K562 (cell line): Measurements from ENCODE around the gene NABP1. TPM values are rescaled to one million over a fixed set of nuclear protein-coding genes. Genes with fewer than 3 reads are reported as not detected.
A peak's percentile ranks its signal among the peaks of the same experiment; 100 is the strongest.

Experiments
- ARID1B ChIP-seq: fragments of 450-650 bp; IDR thresholded peaks from 2 replicates; pipeline ENCODE4 v1.6.1; 2016; ENCODE audit warnings: antibody characterized with exemption, mild to moderate bottlenecking, inconsistent platforms
- FOXM1 ChIP-seq, 2 experiments: fragments of 450-650 bp in 1 of 2; sonication (generic) in 1 of 2; formaldehyde crosslinking in 1 of 2; IDR thresholded peaks; 2 replicates each; pipeline versions ENCODE4 v1.6.1 to v1.9.0; 2017 to 2022; ENCODE audit warnings: low read depth in 2 of 2, mild to moderate bottlenecking in 2 of 2, missing genetic modification reagents in 1 of 2, moderate library complexity in 1 of 2
- KAT2B ChIP-seq: IDR thresholded peaks from one replicate; pipeline ENCODE4 v1.6.1; 2012; ENCODE audit warnings: low read depth, mild to moderate bottlenecking, control low read depth, inconsistent platforms, low read length, moderate library complexity
- L3MBTL2 ChIP-seq: fragments of 450-650 bp; IDR thresholded peaks from 2 replicates; pipeline ENCODE4 v1.6.1; 2016; ENCODE audit warnings: mild to moderate bottlenecking, moderate library complexity
- MEIS2 ChIP-seq: fragments of 450-650 bp; IDR thresholded peaks from 2 replicates; pipeline ENCODE4 v1.6.1; 2014; ENCODE audit warnings: mild to moderate bottlenecking; ENCODE audit not compliant: partially characterized antibody
- NFYB ChIP-seq: IDR thresholded peaks from 2 replicates; pipeline ENCODE4 v1.6.1; 2011; ENCODE audit warnings: mild to moderate bottlenecking, moderate library complexity; ENCODE audit not compliant: insufficient read length; ENCODE audit errors: extremely low read depth
- NR1H2 ChIP-seq: sonication (generic); formaldehyde crosslinking; IDR thresholded peaks from 2 replicates; pipeline ENCODE4 v1.4.0; 2020; ENCODE audit warnings: mild to moderate bottlenecking, missing genetic modification reagents
- POLR2AphosphoS5 ChIP-seq: IDR thresholded peaks from 2 replicates; pipeline ENCODE4 v1.6.1; 2011; ENCODE audit warnings: mild to moderate bottlenecking, low read depth, low read length, moderate library complexity; ENCODE audit not compliant: control insufficient read depth, insufficient read depth
- POLR2H ChIP-seq: IDR thresholded peaks from 2 replicates; pipeline ENCODE4 v1.6.1; 2016; ENCODE audit warnings: missing genetic modification characterization, low read depth, mild to moderate bottlenecking, control low read depth, missing compliant biosample characterization, moderate library complexity
- SMAD1 ChIP-seq: fragments of 150-350 bp; IDR thresholded peaks from 2 replicates; pipeline ENCODE4 v1.6.1; 2014; ENCODE audit warnings: low read length, low read depth; ENCODE audit not compliant: partially characterized antibody
- SNAPC5 ChIP-seq: fragments of 250-450 bp; sonication (Bioruptor Pico); IDR thresholded peaks from 2 replicates; pipeline ENCODE4 v1.8.0; 2021; ENCODE audit warnings: moderate library complexity, mild to moderate bottlenecking, inconsistent platforms
- STAG1 ChIP-seq: sonication (generic); formaldehyde crosslinking; IDR thresholded peaks from 2 replicates; pipeline ENCODE4 v1.5.0; 2020; ENCODE audit warnings: missing genetic modification reagents, borderline replicate concordance
- TGIF2 ChIP-seq: sonication (generic); formaldehyde crosslinking; IDR thresholded peaks from 2 replicates; pipeline ENCODE4 v1.8.1; 2022; ENCODE audit warnings: mild to moderate bottlenecking, missing genetic modification reagents, moderate library complexity
- ZBTB49 ChIP-seq: sonication (generic); formaldehyde crosslinking; IDR thresholded peaks from 2 replicates; pipeline ENCODE4 v1.8.0; 2022; ENCODE audit warnings: missing genetic modification reagents, mild to moderate bottlenecking, borderline replicate concordance
- ZFP1 ChIP-seq: fragments of 450-650 bp; formaldehyde crosslinking; IDR thresholded peaks from 2 replicates; pipeline ENCODE4 v1.4.0; 2020; ENCODE audit warnings: mild to moderate bottlenecking, mixed read lengths
- ZNF197 ChIP-seq: fragments of 200-800 bp; sonication (Bioruptor generic); IDR thresholded peaks from 2 replicates; pipeline ENCODE4 v1.6.1; 2016; ENCODE audit warnings: low read depth, missing genetic modification characterization, missing compliant biosample characterization
- polyA plus RNA-seq, 8 experiments: library from polyadenylated mRNA; depleted of rRNA in 4 of 8; stranded (reverse) in 5 of 8; unstranded in 3 of 8; fragments of >200 nt; fragmentation: Nextera tagmentation in 2 of 8; fragmentation: Illumina TruSeq in 1 of 8; extraction: Ambion mirVana in 2 of 8; extraction: Trizol in 1 of 8; gene quantifications; 2 replicates each; pipeline versions ENCODE4 v1.2.1 to v1.2.3, GENCODE V29; 2011 to 2014; ENCODE audit warnings: inconsistent platforms in 1 of 8, missing spikeins in 1 of 8
- total RNA-seq, 7 experiments: library from RNA; depleted of rRNA in 6 of 7; stranded (reverse); fragments of >200 nt in 6 of 7; fragmentation: Illumina TruSeq in 2 of 7; extraction: Trizol in 2 of 7; gene quantifications; 2 replicates each; pipeline versions ENCODE4 v1.2.1 to v1.2.3, GENCODE V29; 2011 to 2021; ENCODE audit warnings: low replicate concordance in 1 of 7
- TF ChIP-seq, protein P1 (sequence below): fragments of 200-800 bp; sonication (Bioruptor generic); IDR thresholded peaks from 2 replicates; pipeline ENCODE4 v1.6.1; 2016; ENCODE audit warnings: missing genetic modification characterization, missing compliant biosample characterization
- TF ChIP-seq, protein P2 (sequence below): sonication (generic); formaldehyde crosslinking; IDR thresholded peaks from 2 replicates; pipeline ENCODE4 v1.8.1; 2022; ENCODE audit warnings: missing genetic modification reagents

The NABP1 gene
- total and polyA plus RNA-seq, 9 of the 15 experiments (the other 6 are each of a cell fraction or from before 2014, with no cell fraction given) = 12.8 to 44.0 (median 20.2) TPM

- TF ChIP-seq, protein P1, sequence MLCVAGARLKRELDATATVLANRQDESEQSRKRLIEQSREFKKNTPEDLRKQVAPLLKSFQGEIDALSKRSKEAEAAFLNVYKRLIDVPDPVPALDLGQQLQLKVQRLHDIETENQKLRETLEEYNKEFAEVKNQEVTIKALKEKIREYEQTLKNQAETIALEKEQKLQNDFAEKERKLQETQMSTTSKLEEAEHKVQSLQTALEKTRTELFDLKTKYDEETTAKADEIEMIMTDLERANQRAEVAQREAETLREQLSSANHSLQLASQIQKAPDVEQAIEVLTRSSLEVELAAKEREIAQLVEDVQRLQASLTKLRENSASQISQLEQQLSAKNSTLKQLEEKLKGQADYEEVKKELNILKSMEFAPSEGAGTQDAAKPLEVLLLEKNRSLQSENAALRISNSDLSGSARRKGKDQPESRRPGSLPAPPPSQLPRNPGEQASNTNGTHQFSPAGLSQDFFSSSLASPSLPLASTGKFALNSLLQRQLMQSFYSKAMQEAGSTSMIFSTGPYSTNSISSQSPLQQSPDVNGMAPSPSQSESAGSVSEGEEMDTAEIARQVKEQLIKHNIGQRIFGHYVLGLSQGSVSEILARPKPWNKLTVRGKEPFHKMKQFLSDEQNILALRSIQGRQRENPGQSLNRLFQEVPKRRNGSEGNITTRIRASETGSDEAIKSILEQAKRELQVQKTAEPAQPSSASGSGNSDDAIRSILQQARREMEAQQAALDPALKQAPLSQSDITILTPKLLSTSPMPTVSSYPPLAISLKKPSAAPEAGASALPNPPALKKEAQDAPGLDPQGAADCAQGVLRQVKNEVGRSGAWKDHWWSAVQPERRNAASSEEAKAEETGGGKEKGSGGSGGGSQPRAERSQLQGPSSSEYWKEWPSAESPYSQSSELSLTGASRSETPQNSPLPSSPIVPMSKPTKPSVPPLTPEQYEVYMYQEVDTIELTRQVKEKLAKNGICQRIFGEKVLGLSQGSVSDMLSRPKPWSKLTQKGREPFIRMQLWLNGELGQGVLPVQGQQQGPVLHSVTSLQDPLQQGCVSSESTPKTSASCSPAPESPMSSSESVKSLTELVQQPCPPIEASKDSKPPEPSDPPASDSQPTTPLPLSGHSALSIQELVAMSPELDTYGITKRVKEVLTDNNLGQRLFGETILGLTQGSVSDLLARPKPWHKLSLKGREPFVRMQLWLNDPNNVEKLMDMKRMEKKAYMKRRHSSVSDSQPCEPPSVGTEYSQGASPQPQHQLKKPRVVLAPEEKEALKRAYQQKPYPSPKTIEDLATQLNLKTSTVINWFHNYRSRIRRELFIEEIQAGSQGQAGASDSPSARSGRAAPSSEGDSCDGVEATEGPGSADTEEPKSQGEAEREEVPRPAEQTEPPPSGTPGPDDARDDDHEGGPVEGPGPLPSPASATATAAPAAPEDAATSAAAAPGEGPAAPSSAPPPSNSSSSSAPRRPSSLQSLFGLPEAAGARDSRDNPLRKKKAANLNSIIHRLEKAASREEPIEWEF = no peak
- TF ChIP-seq KAT2B (no peak), SNAPC5 (CRISPR knock-in tag) (no peak), ZNF197 (no peak), POLR2H (tag) (peak; percentile 98), STAG1 (no peak), ARID1B (no peak), SMAD1 (peak; percentile 77), TGIF2 (CRISPR knock-in tag) (no peak), L3MBTL2 (peak; percentile 50; the same call in 1 of the 2 replicates), MEIS2 (peak; percentile 52), POLR2AphosphoS5 (peak; percentile 93), NFYB (peak; percentile 2), ZBTB49 (CRISPR knock-in tag) (0 out of 2 replicates have a peak, but pooled peaks have one; percentile 34), FOXM1 (IDR thresholded peaks at IDR 0.05; ENCODE audit: low read depth) (no peak), FOXM1 (CRISPR knock-in tag; IDR thresholded peaks at IDR 0.05; ENCODE audit: low read depth) (peak; percentile 77), NR1H2 (CRISPR knock-in tag) (no peak), ZFP1 (no peak)
- TF ChIP-seq, protein P2, sequence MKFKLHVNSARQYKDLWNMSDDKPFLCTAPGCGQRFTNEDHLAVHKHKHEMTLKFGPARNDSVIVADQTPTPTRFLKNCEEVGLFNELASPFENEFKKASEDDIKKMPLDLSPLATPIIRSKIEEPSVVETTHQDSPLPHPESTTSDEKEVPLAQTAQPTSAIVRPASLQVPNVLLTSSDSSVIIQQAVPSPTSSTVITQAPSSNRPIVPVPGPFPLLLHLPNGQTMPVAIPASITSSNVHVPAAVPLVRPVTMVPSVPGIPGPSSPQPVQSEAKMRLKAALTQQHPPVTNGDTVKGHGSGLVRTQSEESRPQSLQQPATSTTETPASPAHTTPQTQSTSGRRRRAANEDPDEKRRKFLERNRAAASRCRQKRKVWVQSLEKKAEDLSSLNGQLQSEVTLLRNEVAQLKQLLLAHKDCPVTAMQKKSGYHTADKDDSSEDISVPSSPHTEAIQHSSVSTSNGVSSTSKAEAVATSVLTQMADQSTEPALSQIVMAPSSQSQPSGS (CRISPR knock-in tag) = no peak
Observed at GRCh38 chr2:191677646-191678436, at the start of gene NABP1 (continued).
